Inflammatory macrophage treated with lipopolysaccharide for 1 hour (primary cell): ENCODE data around the gene GABRA6.
"Not testable (repeated sequence)": the region's sequence is repeated elsewhere in the genome, so short reads cannot be mapped to it uniquely, and the experiment has no call there.

ENCODE experiments used
- DNase-seq, 2 donors: peaks; one replicate each; pipeline ENCODE4 v3.0.0-alpha.2; 2020 to 2022

Gene GABRA6

DNA sequence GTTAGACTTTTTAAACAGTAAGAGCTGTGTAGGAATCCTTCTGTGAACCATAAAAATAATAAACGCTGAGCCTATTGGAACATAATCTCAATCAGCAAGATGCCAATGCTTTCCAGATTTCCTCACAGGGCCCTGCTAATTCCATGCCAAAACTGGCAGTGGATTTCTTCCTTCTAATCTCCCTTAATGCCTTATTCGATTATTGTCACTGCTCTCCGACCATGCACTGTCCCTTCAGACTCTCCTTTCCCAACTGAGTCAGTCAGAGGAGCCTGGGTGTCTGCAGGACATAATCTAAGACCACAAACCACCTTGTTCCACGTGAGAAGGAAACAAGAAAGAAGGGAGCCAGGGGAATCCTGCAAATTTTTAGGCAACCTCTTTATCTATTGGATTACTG, at the start of gene GABRA6:
GABRA6 (plus strand) TSS at position 261 of the 400 bp plus-strand sequence. CDS start 269 bp downstream, outside the sequence.
- no peak for DNase-seq

GRCh38 chr5:161637591-161637990, 47.9 kb upstream of the GABRA6 start:
- DNase-seq = no peak

- no peak for DNase-seq
Observed at GRCh38 chr5:161641444-161641843, 44.1 kb upstream of the GABRA6 start.

- DNase-seq = no peak
Observed at GRCh38 chr5:161645264-161645663, 40.3 kb upstream of the GABRA6 start.

GRCh38 chr5:161651926-161652325, 33.6 kb upstream of the GABRA6 start:
- DNase-seq = not testable (repeated sequence)

DNA sequence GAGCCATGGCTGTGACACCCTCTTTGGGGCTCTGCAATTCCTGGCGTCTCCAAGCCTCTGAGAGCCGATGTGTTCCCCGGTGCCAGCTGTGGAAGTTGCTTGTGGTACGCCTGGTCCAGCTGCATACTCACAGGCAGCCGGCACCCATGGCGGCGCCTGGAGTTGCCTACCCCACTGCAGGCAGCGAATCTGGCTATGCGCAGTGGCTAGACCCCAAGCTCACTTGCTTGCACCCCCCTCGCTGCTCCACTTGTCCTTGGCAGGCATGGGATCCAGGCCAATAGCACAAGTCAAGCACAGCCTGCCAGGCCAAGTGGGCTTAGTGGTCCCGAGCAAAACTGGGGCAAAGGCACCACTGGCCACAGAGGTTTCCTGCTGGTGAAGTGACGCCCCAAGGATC, 24.7 kb upstream of the GABRA6 start:
- DNase-seq = no peak

DNA sequence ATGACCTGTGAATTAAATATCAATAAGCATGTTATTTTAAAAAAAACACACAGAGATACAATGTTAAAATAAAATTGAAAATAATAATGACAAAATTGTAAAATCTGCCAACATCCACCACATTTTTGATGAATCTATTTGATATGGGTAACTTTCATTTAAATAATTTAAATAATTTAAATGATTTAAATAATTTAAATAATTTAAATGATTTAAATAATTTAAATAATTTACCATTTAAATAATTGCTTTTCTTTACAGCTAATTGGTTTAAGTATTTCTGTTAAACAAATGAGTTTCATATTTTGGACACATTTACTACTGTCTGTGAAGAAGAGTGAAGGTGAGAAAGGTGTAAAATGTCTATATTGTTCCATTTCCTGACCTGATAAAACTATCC, 22.1 kb upstream of the GABRA6 start:
- no peak for DNase-seq

GRCh38 chr5:161676103-161676502, 9.4 kb upstream of the GABRA6 start:
- no peak for DNase-seq

DNA sequence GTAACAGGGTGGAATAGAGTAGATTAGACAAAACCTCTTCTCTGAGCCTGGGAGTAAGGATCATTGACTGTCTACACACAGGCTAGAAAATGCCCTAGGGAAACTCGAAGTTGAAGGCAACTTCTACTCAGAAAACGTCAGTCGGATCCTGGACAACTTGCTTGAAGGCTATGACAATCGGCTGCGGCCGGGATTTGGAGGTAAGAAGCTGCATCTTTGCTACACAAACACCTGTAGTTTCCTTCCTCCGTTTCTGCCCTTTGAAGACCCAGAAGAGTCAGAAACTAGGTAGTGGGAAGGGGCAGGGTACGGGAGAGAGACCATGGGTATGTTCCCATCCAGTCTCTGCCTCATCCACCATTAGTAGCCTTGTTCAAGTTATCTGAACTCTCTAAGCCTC, 628 bp downstream of the GABRA6 start:
- DNase-seq = no peak

GRCh38 chr5:161686881-161687280, 1.4 kb downstream of the GABRA6 start:
- DNase-seq = no peak

- DNase-seq = no peak
Observed at GRCh38 chr5:161687316-161687715, 1.8 kb downstream of the GABRA6 start.

DNA sequence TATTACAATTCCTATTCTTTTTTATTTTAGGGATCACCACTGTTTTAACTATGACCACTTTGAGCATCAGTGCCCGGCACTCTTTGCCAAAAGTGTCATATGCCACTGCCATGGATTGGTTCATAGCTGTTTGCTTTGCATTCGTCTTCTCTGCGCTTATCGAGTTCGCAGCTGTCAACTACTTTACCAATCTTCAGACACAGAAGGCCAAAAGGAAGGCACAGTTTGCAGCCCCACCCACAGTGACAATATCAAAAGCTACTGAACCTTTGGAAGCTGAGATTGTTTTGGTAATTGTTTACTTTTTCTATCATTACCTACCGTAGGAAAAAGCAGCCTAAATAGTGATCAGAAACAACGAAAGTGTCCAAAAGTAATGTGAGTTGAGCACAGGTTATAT, 6.4 kb downstream of the GABRA6 start:
- DNase-seq = no peak

- DNase-seq = no peak
Observed at GRCh38 chr5:161697001-161697400, 11.5 kb downstream of the GABRA6 start.

- DNase-seq = no peak
Observed at GRCh38 chr5:161700065-161700464, 14.5 kb downstream of the GABRA6 start.

DNA sequence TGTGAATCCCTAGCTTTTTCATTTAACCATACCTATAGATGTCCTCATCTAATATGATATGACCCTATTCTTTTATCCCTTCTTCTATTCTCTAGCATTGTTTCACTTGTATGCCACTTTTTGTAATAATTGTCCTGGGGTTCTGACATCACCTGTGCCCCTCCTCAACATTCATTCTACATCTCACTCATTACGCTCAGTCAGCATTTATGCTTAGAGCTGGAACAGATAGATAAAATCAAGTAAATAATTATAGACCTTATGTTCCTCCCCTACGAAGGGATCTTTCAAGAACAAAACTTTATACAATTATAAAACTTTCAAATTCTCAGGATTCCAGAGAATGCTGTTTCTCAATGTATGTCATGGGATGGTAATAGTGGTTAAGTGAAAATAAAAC, 18.0 kb downstream of the GABRA6 start:
- no peak for DNase-seq

DNA sequence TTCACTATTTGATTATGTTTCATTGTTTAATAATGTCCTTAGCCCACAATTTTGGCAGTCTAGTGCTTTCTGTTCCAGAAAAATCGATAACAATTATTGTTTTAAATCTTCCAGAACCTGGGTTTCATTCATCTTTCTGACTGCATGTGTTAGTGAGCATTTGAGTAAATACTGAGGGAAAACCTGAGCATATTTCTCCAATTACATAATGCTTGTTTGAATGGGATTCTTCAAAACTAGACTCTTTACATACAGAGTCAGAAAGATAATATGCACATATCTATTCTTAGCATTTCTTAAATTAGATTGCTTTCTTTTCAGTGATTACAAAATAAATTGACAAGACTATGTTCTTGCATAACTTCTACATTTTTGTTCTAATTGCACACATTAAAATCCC, 21.9 kb downstream of the GABRA6 start:
- DNase-seq = no peak

GRCh38 chr5:161709239-161709638, 23.7 kb downstream of the GABRA6 start:
- DNase-seq = no peak

DNA sequence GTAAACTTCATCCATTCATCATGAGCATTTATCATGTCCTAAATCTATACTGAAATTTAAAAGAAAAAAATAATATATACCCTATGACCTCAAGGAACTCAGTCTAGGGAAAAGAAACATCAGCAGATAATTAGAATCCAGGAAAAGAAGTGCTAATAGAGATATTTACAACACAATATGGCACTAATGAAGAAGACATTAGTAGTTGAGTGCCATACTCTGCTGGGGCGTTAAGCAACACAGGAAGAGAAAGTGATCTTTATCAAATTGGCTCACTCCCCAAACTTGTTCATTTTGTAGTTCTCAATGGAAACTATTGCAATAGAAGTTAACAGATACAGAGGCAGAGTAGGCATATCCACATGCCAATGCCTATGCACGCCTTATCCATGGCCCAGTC, 27.5 kb downstream of the GABRA6 start:
- no peak for DNase-seq

GRCh38 chr5:161719157-161719556, 33.6 kb downstream of the GABRA6 start:
- DNase-seq = no peak

- no peak for DNase-seq
Observed at GRCh38 chr5:161720460-161720859, 34.9 kb downstream of the GABRA6 start.

- DNase-seq = no peak
Observed at GRCh38 chr5:161734741-161735140, 49.2 kb downstream of the GABRA6 start.

GRCh38 chr5:161740433-161740832, 54.9 kb downstream of the GABRA6 start:
- no peak for DNase-seq

GRCh38 chr5:161744276-161744675, 58.8 kb downstream of the GABRA6 start:
- no peak for DNase-seq

GRCh38 chr5:161745392-161745791, 59.9 kb downstream of the GABRA6 start:
- no peak for DNase-seq

GRCh38 chr5:161751265-161751664, 65.7 kb downstream of the GABRA6 start:
- DNase-seq = no peak
